Glomerular endothelial cell (primary cell): ENCODE results near the gene CDK19. TPM values are rescaled to one million over a fixed set of nuclear protein-coding genes. Genes with fewer than 3 reads are reported as not detected.
"Not testable (repeated sequence)": the region's sequence is repeated elsewhere in the genome, so short reads cannot be mapped to it uniquely, and the experiment has no call there.

ENCODE experiments used
- DNase-seq: peaks from one replicate; pipeline ENCODE4 v3.0.0-alpha.2; 2011; ENCODE audit warnings: low read depth, low spot score; ENCODE audit errors: extremely low read depth
- total RNA-seq: library from RNA; depleted of rRNA; stranded (reverse); fragments of >200 nt; gene quantifications from 2 replicates; pipeline ENCODE4 v1.2.3, GENCODE V29; 2015

Gene CDK19
- total RNA-seq, 1 donor from 2014 or later = 13.1 TPM

DNA sequence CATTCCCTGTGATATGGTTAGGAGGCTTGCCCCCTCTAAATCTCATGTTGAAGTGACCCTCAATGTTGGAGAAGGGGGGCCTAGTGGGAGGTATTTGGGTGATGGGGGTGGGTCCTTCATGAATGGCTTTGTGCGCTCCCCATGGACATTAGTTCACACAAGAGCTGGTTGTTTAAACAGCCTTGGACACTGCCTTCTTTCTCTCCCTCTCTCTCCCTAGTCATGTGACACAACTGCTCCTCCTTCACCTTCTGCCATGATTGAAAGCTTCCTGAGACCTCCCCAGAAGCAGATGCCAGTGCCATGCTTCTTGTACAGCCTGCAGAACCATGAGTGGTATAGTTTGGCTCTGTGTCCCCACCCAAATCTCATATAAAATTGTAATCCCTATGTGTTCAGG lies 221.6 kb downstream of the CDK19 start:
- no peak for DNase-seq

DNA sequence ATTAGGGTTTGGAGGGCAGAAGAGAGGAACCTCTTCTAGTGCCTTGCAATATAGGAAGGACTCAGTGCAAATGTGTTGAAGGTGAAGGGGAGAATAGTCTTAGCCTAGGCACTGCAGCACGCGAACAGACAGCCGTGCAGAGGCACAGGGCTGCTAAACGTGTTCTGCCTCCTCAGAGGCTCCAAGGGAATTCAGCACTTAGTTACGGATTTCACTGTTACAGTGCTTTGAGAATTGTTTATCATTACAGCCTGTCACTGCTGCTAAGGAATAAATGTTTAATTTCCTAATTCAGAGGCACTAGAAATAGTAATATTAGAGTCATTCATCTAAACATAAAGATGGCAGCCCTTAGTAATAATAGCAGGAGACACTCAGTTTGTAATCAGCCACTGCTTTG lies 222.5 kb downstream of the CDK19 start:
- DNase-seq = no peak

DNA sequence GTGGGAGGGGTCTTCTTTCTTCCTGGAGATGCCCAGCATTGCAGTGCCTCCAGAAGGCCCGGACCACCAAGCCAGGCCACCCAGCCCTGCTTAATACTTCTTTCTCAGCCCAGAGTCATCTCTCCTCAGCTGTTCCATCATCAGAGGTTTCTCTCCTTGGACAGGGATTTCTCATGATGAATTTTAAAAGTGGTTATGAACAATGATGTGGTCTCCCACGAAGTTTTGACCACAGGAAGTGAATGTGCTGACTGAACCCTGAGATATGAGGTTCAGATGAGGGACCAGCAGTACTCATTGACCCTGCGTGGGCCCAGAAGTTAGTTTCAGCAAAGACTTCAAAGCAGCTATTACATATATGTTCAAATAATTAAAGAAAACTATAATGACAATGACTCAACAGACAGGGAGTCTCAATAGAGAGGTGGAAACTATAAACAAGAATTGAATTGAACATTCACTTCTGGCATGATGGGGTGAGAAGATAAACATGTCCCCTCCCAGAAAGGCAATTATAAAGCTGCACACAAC lies 224.4 kb downstream of the CDK19 start:
- no peak for DNase-seq

DNA sequence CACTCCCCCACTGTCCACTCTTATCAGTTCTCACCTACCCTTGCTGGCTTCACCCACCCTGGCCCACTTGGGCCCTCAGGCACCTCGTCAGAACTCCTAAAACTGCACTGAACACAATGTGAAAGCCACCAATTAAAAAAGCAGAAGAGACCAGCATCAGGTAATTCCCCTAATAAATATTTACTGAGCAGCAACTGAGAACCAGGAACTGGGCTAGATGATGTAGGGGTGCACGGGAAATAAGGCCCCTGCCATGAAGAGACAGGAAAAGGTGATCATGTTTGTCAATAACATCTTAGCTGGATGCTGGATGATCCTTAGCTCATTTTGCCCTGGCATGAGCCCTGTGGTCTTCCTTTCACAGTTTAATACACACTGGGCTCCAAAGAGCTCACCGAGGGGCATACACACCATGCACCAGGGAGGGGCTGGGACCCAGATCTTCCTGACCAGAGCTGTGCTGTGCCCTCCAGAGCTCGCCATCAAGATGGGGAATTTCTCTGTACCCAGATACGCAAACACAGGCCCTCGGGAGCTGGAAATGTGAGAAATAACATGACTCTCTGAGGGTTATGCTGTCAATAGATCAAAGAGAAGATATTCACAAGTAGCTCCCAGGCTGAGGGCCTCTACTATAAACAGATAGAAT lies 225.3 kb downstream of the CDK19 start:
- DNase-seq = no peak

DNA sequence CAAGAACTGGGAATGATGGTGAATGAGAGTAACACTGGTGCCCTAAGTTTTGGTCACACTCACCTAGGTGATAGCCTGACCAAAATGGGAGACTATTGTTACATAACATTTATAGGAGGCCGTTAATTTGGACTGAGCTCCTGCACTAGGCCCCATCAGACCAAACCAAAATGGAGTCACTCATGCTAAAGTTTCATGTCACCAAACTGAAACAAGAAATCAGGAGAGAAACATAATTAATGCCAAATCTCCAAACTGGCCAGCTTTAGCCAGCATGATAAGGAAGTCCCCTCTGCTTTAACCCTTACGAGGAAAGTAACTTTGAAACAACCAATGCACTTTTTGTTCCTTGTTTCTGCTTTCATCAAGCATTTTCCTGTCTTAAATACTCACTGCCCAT lies 227.9 kb downstream of the CDK19 start:
- no peak for DNase-seq

DNA sequence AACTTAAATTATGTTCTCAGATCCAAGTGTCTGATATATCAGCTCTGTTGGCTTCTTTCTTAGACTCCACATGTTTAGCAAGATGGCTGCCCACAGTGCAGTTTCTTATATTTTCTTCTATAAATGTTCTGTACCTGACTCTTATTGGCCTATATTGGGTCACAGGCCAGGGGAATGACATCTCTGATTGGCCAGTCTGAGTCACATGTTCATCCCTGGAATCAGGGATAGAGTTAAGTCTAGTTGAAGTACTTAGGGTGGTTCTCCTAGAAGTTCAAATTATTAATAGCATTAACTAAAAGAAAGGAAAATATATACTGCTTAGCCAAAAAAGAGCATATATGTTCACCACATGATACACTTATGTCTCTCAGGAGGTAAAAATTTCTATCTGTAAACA lies 233.6 kb downstream of the CDK19 start:
- no peak for DNase-seq

DNA sequence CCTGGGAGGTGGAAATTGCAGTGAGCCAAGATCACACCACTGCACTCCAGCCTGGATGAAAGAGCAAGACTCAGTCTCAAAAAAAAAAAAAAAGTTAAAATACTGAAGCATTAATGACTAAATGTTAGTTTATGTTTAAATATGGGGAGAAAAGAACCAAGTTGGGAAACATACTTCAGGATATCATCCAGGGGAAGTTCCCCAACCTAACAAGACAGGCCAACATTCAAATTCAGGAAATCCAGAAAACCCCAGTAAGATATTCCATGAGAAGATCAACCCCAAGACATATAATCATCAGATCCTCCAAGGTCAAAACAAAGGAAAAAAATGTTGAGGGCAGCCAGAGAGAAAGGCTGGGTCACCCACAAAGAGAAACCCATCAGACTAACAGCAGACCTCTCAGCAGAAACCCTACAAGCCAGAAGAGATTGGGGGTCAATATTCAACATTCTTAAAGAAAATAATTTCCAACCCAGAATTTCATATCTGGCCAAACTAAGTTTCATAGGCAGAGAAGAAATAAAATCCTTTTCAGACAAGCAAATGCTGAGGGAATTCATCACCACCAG lies 237.6 kb downstream of the CDK19 start:
- DNase-seq = not testable (repeated sequence)

DNA sequence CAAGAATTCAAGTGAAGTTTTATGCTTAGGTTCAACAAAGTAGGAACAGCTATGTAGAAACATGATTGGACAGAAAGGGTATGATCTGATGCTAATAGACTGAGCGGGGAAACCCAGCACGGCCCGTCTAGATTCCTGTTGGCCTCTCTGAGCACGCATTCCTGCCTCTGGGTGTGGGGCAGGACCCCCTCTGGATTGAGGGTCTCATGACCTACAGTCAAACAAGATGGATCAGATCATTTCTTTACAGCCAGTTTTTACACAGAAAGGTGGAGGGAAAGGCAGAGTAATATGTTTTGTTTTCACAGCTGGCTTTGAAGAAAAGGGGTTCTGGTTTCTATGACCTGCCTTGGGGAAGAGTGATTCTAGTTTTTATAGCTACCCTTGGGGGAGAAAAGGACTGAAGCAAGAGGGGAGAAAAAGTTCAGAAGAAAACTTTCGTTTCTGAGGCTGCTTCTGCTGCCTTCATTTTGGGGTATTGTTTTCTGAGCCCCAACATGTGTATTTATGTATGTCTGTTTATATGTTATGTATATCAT lies 239.3 kb downstream of the CDK19 start:
- no peak for DNase-seq

DNA sequence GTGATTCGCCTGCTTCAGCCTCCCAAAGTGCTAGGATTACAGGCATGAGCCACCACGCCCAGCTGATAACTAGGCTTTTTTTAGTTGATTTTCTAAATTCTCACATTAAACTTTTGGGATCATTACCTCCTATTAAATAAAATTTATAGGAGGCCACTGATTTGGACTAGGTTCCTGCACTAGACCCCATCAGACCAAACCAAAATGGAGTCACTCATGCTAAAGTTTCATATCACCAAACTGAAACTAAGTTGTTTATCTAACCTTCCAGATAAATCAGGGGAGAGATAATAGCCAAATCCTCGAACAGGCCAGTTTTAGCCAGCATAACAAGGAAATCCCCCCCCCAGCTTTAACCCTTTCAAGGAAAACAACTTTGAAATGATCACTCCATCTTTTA lies 240.5 kb downstream of the CDK19 start:
- no peak for DNase-seq

DNA sequence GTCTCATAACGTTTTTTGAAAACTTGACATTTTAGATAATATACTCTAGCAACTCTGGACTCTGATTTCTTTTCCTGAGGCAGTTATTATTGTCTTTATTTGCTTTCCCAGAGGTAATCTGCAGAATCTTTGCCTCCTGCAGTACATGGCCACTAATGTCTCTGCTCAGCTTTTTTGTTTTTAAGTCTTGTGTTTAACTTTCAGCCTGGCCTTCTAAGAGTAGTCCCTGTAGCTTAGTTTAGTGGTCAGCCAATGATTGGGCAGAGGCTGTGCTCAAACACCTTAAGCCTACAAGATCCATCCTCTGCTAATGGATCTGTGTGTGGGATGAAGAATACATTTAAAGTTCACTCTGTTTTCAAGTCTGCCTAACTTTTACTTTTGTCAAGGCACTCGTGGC lies 241.7 kb downstream of the CDK19 start:
- DNase-seq = no peak

DNA sequence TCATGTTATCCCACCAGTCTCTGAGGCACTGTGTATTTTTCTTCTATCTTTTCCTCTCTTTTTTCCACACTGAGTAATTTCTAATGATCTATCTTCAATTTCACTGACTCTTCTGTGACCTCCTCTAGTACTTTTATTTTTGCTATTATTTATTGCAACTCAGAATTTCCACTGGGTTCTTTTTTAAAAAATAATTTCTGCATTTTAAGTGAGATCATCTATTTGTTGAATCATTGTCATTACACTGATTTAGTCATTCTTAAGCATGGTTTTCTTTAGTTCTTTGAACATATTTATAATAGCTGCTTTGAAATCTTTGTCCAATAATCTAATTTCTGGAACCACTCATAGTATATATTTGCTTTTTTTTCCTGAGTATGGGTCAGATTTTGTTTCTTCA lies 242.1 kb downstream of the CDK19 start:
- no peak for DNase-seq

DNA sequence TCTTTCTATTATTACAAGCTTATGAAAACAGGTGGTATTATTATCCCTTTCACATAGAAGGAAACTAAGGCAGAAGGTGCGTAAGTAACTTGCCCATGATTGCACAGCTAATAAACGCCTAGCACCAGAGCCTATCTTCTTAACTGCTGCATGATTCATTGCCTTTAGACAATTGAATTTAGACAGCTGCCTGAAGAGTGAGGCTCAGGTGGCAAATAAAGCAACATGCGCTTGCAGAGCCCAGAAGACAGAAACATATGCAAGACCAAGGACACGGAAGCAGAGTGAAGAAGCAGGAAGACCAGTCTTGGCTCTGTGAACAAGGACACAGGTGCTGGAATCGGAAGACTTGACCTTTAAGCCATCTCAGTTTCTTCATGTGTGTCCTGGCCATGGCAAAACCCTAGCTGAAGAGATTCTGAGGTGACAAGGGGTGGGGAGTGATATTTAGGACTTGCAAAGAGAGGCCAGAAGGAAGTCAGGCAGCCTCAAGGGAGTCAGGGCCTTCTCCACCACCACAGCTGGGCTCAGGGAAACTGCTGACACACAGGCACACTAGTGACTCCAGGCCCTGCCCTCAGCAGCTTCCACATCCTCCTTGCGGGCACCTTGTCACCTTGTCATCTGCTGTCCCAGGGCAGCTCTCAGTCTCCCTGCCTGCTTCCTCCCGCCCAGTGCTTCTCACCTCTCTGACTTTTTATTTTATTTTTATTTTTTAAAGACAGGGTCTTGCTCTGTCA lies 247.1 kb downstream of the CDK19 start:
- no peak for DNase-seq

DNA sequence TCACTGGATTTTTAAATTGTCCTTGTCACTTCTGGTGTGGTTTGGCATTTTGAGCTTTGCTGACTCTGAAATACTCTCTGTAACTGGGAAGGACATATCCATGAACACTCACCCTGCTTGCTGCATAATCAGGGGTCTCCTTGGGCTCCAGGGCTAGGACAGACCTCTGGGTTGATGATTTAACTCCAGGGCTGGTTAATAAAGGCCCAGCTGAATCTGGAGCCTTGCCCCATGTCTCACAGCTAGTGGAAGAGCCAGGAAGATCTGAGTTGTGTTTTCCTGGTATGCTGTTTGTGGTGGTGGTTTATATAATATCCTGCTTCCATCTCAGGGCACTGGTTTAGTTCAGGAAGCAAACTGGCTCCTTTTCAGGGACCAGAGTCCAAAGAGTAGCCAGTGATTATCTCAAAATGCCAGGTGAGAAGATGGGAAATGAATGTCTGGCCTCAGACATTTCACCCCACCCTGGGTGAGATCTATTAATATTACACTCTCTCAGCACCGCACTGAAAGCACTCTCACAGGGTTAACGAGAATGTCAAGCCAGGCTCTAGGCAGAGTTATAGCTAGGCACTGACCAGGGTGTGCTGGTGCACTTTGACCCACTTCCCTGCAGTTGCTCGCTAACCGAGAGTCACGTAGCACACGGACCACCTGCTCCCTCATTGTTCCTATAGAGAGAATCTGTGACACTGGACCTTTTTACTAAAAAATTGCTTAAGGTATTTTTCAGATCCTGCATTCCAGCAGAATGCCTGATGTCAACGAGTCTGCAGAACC lies 248.7 kb downstream of the CDK19 start:
- DNase-seq = no peak

DNA sequence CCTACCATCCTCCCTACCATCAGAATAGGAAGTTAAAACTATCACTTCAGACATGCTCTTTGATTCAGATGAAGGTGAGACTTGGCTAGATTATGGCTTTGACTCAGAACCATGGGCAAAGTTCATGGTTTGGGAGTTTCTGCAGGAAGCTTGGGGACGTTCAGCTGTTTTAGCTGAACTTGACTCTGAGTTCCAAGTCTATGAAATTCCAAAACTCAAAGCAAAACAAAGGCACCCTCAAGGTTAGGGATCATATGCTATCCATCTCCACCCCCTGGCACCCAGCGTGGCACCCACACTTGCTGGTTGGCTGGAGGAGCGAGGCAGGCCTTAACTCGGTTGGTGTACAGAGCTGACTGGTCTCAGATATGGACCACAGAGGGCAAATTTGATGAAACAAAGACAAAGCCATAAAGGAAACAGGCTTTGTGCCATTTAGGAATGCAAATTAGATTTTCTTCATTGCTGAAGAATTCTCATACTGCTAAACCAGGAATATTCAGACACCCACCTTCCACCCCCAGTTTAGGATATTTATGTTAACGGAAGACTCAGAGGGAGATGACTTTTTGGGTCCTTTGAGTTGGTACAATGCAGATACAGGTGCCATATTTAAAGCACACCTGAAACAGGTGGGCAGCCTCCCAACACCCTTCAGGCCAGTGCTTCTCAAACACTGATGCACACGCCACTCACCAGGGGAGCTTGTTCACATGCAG lies 250.4 kb downstream of the CDK19 start:
- DNase-seq = no peak

DNA sequence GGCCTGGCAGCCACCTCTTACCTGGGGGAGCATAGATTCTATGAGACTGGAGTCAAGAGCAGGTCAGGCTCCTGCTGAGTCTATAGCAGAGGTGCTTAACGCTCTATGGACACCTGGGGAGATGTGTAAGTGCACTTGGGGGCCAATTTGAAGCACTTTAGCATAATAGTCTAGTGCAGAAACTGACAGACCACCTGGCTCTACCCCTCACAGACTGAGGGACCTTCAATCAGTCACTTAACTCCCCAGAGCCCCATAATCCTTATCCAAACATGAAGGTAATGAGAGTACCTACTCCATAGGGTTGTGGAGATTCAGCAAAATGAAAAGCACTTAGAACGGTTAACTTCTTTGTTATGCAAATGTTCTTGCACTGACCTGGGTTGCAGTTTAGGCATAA lies 251.6 kb downstream of the CDK19 start:
- no peak for DNase-seq

DNA sequence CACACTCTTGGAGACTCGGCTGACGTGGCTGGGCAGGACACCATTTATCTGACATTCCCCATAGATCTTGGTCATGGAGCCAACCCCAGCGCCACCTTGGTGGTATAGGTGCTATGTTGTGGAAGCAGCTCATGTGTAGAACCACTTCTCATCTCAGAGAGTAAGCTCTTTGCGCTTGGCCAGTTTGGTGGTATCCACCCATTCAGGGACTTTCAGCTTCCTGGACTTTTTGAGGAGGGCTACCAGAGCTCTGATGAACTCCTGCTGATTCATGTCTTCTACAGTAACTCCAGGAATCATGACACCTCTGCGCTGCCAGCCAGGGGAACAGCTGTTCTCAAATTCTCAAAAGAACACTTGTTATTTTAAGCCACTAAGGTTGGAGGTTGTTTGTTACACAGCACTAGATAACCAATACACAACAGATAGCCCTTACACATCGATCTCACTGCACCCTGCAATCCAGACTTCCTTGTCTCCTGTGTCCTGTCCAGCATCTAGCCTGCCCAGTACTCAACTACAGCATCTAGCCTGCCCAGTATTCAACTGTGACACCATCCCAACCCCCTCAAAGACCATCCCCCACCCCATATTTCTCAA lies 252.9 kb downstream of the CDK19 start:
- no peak for DNase-seq

DNA sequence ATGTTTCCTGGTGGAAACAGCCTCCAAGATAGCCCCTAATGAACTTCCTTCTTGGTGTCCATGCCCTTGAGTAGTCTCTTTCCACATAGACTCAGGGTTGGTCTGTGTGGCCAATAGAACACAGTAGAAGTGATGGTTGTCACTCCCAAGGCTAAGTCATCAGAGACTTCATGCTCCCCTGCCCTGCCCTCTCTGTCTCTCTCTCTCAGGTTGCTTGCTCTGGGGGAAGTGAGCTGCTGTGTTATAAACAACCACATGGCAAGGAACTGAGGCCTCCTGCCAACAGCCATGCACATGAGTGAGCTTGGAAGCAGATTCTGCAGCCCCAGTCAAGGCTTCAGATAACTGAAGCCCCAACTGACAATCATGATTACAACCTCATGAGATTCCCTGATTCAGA lies 253.6 kb downstream of the CDK19 start:
- DNase-seq = no peak

DNA sequence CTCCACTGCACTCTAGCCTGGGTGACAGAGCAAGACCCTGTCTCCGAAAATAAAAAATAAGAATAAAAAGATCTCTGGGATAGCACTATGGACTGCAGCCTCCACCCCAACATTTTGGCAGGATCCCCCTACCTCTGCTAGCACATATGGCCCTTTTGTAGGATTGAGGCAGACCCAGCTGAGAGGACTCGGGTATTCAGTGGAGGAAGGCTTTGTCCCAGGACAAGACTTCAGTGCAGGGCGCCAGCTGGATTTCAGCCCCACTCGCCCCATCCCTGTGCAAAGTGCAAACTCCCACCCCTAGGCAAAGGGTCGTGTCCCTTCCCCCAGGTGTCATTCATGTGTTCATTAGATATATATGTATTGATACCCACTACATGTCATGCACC lies 254.3 kb downstream of the CDK19 start:
- no peak for DNase-seq

DNA sequence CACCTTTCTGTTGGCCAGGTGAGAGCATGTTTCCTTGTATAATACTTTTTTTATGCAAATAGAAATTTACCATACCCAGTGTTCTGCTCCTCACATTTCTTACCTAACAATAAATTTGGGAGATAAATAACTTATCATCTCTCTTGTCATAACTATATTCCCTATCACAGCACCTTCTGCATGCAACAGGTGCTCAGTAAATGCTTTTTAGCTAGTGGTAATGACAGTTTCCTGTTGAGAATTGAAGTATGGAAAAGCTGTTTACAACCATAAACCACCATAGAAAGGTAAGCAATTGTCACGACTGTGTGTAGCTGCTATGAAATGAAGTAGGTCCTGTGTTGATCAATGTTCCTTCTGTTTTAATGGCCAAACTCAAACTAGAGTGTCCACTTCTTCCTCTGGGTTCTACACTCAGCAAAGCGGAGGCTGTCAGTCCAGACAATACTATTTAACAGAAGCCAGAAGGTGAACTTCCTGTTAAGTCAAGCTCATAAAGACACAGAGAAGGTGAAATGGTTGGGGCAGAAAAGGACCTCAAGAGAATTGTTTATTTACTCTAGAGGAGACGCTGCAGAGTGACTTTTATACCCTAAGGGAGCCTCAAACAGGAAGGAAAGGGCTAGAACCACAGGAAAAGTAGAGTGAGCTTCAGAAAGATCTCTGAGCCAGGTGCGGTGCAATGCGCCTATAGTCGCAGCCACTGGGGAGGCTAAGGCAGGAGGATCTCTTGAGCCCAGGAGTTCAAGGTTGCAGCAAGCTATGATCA lies 254.8 kb downstream of the CDK19 start:
- DNase-seq = no peak
